GM12891 (cell line): Measurements from ENCODE around the gene TCFL5.

Source experiments
- PAX5 ChIP-seq: IDR thresholded peaks from 2 replicates; pipeline ENCODE4 v1.6.1; 2011; ENCODE audit warnings: low read length, moderate library complexity, mild to moderate bottlenecking; ENCODE audit not compliant: insufficient read depth, severe bottlenecking
- POLR2A ChIP-seq: IDR thresholded peaks from 2 replicates; pipeline ENCODE4 v1.6.1; 2011; ENCODE audit warnings: low read depth, low read length, control low read depth
- POLR2AphosphoS5 ChIP-seq: IDR thresholded peaks from 2 replicates; pipeline ENCODE4 v1.6.1; 2011; ENCODE audit warnings: low read depth, low read length, control low read depth
- SPI1 ChIP-seq: IDR thresholded peaks from 2 replicates; pipeline ENCODE4 v1.6.1; 2011; ENCODE audit warnings: low read depth, low read length, control low read depth
- TAF1 ChIP-seq: IDR thresholded peaks from 2 replicates; pipeline ENCODE4 v1.6.1; 2011; ENCODE audit warnings: low read depth, low read length, control low read depth

- TF ChIP-seq POLR2A: no peak
- no peak for TF ChIP-seq POLR2AphosphoS5
- TF ChIP-seq SPI1: no peak
- TF ChIP-seq TAF1: no peak
- TF ChIP-seq PAX5: no peak
Observed at GRCh38 chr20:62860924-62861691, 514 bp downstream of the TCFL5 start.
